HepG2 (cell line): ENCODE results near the gene WTAP. TPM values are rescaled to one million over a fixed set of nuclear protein-coding genes. Genes with fewer than 3 reads are reported as not detected.
A peak's percentile ranks its signal among the peaks of the same experiment; 100 is the strongest.
"Not testable (repeated sequence)": the region's sequence is repeated elsewhere in the genome, so short reads cannot be mapped to it uniquely, and the experiment has no call there.

Experiments
- ATAC-seq: fragments of 200-7000 bp; cut with Tn5 transposase; 3 replicates; pipeline ENCODE4 v1.9.1; 2020; ENCODE audit warnings: mild to moderate bottlenecking, moderate library complexity
- BruUV-seq: library from RNA; stranded (reverse); fragments of 400-500 nt; replicated peaks from 2 replicates; lab custom pipeline; 2021; lab: Mats Ljungman, UMichigan
- CTCF ChIA-PET: fragments of 300-600 bp; formaldehyde crosslinking; extraction: SDS; loops from one replicate; lab custom pipeline; 2021; ENCODE audit warnings: low total read pairs, inconsistent platforms, low intra/inter-chr PET ratio; lab: Yijun Ruan, JAX
- POLR2A ChIA-PET: fragments of 350-600 bp; sonication (Branson Sonifier 250); formaldehyde crosslinking; loops from one replicate; lab custom pipeline; 2020; ENCODE audit warnings: antibody characterized with exemption, inconsistent platforms; lab: Yijun Ruan, JAX
- DNase-seq: peaks from one replicate; pipeline ENCODE4 v3.0.0-alpha.2; 2015; ENCODE audit warnings: low spot score
- FAIRE-seq: peaks from 3 replicates; lab custom pipeline; 2011; peaks lifted over from hg19 to GRCh38; lab: Jason Lieb, UNC
- H2AFZ ChIP-seq: one replicate; pipeline ENCODE4 v1.6.1; 2011; ENCODE audit warnings: low read length, inconsistent platforms
- H3K27ac ChIP-seq: fragments of 300-600 bp; 3 replicates; pipeline ENCODE4 v1.8.0; 2011; ENCODE audit warnings: mixed run types, mild to moderate bottlenecking, mixed read lengths, low read length, inconsistent platforms; ENCODE audit not compliant: insufficient read depth; ENCODE audit errors: extremely low read length
- H3K27me3 ChIP-seq, 2 experiments: fragments of 200-600 bp in 1 of 2; 2 replicates in 1 of 2; 3 replicates in 1 of 2; pipeline versions ENCODE4 v1.6.0 to v1.8.0; 2011; ENCODE audit warnings: low read length in 2 of 2, mild to moderate bottlenecking in 2 of 2, moderate library complexity in 2 of 2, inconsistent platforms in 1 of 2; ENCODE audit not compliant: insufficient read depth in 2 of 2, control insufficient read depth in 1 of 2
- H3K36me3 ChIP-seq, 2 experiments: fragments of 200-600 bp in 1 of 2; replicated peaks in 1 of 2; 2 replicates in 1 of 2; 3 replicates in 1 of 2; pipeline versions ENCODE4 v1.5.1 to v1.8.0; 2011; ENCODE audit warnings: low read length in 2 of 2, inconsistent platforms in 1 of 2; ENCODE audit not compliant: insufficient read depth in 2 of 2, control insufficient read depth in 1 of 2
- H3K4me1 ChIP-seq: 2 replicates; pipeline ENCODE4 v1.5.1; 2012; ENCODE audit warnings: low read length, inconsistent platforms; ENCODE audit not compliant: insufficient read depth
- H3K4me2 ChIP-seq: 2 replicates; pipeline ENCODE4 v1.6.0; 2011; ENCODE audit warnings: low read depth, low read length, inconsistent platforms
- H3K4me3 ChIP-seq, 3 experiments: fragments of 200-600 bp in 1 of 3; sonication (generic), shearing (Covaris generic) in 1 of 3; replicated peaks in 1 of 3; 2 replicates each; pipeline ENCODE4 v1.5.1; 2011 to 2016; ENCODE audit warnings: low read length in 3 of 3, inconsistent platforms in 2 of 3, low read depth in 2 of 3, mild to moderate bottlenecking in 2 of 3, control low read depth in 1 of 3, mixed read lengths in 1 of 3; ENCODE audit not compliant: insufficient read depth in 1 of 3
- H3K79me2 ChIP-seq: one replicate; pipeline ENCODE4 v1.6.1; 2011; ENCODE audit warnings: low read length, inconsistent platforms; ENCODE audit not compliant: insufficient read depth
- H3K9ac ChIP-seq: 2 replicates; pipeline ENCODE4 v1.6.0; 2011; ENCODE audit warnings: mild to moderate bottlenecking, low read depth, low read length, inconsistent platforms; ENCODE audit not compliant: insufficient read depth
- H3K9me3 ChIP-seq: 2 replicates; pipeline ENCODE4 v1.5.1; 2012; ENCODE audit warnings: mild to moderate bottlenecking, low read length
- H4K20me1 ChIP-seq: 2 replicates; pipeline ENCODE4 v1.6.0; 2011; ENCODE audit warnings: inconsistent platforms, mild to moderate bottlenecking, low read length, moderate library complexity; ENCODE audit not compliant: insufficient read depth
- EED ChIP-seq: sonication (generic); formaldehyde crosslinking; IDR thresholded peaks from 2 replicates; pipeline ENCODE4 v1.5.0; 2020; ENCODE audit warnings: mild to moderate bottlenecking, missing genetic modification reagents
- LCORL ChIP-seq, 2 experiments: fragments of 450-650 bp in 1 of 2; sonication (generic) in 1 of 2; formaldehyde crosslinking in 1 of 2; IDR thresholded peaks; 2 replicates each; pipeline versions ENCODE4 v1.5.0 to v1.6.1; 2017 to 2020; ENCODE audit warnings: antibody characterized with exemption in 1 of 2, missing genetic modification reagents in 1 of 2
- PRDM15 ChIP-seq: sonication (generic); formaldehyde crosslinking; IDR thresholded peaks from 2 replicates; pipeline ENCODE4 v1.4.0; 2020; ENCODE audit warnings: missing genetic modification reagents
- SALL2 ChIP-seq: sonication (generic); formaldehyde crosslinking; IDR thresholded peaks from 2 replicates; pipeline ENCODE4 v1.8.1; 2023; ENCODE audit warnings: mild to moderate bottlenecking, missing genetic modification reagents, inconsistent platforms
- SOX6 ChIP-seq, 2 experiments: fragments of 450-650 bp in 1 of 2; sonication (generic) in 1 of 2; formaldehyde crosslinking in 1 of 2; IDR thresholded peaks; 2 replicates each; pipeline versions ENCODE4 v1.4.0 to v1.6.1; 2017 to 2020; ENCODE audit warnings: antibody characterized with exemption in 1 of 2, mild to moderate bottlenecking in 1 of 2, missing genetic modification reagents in 1 of 2
- ZNF558 ChIP-seq: sonication (generic); formaldehyde crosslinking; IDR thresholded peaks from 2 replicates; pipeline ENCODE4 v1.9.0; 2022; ENCODE audit warnings: mild to moderate bottlenecking, missing genetic modification reagents, borderline replicate concordance
- WGBS: methylation state at CpG from one replicate; pipeline ENCODE4 v1.1.6; 2017; ENCODE audit warnings: low lambda C conversion rate; 5-methylcytosine and 5-hydroxymethylcytosine counted together
- in situ Hi-C: cut with HindIII; loops from 2 replicates; pipeline ENCODE4 v1.10.0; 2017; ENCODE audit warnings: low pct_unique_long_range_greater_than_20kb; ENCODE audit not compliant: extremely low pct_ligation_motif_present
- intact Hi-C: fragments of 100-400 bp; cut with micrococcal nuclease; formaldehyde crosslinking; loops from one replicate; pipeline ENCODE4 v1.10.0; 2022; ENCODE audit not compliant: unreplicated experiment
- polyA plus RNA-seq, 8 experiments: library from polyadenylated mRNA; depleted of rRNA in 3 of 8; stranded (reverse) in 7 of 8; unstranded in 1 of 8; fragments of >200 nt; fragmentation: Illumina TruSeq in 4 of 8; extraction: Trizol in 4 of 8; gene quantifications; 2 replicates each; pipeline versions ENCODE4 v1.2.1 to v1.2.3, GENCODE V29; 2011 to 2016; ENCODE audit warnings: low read depth in 4 of 8, missing spikeins in 1 of 8, mixed read lengths in 1 of 8; ENCODE audit not compliant: insufficient read depth in 1 of 8
- total RNA-seq, 5 experiments: library from RNA; depleted of rRNA; stranded (reverse); fragments of >200 nt; fragmentation: Illumina TruSeq; extraction: Trizol; gene quantifications; 2 replicates each; pipeline ENCODE4 v1.2.3, GENCODE V29; 2016; ENCODE audit warnings: low read depth in 1 of 5

Gene WTAP
- total and polyA plus RNA-seq, 2 of the 13 experiments (the other 11 are each of a cell fraction or from before 2014, with no cell fraction given), result 31.6 to 167 TPM

GRCh38 chr6:159790956-159791598 is 63.8 kb downstream of the WTAP start (continued):
- TF ChIP-seq LCORL (IDR thresholded peaks at IDR 0.05), result no peak
- TF ChIP-seq LCORL (CRISPR knock-in tag; IDR thresholded peaks at IDR 0.05), result peak; percentile 45; the same call in 1 of the 2 replicates
- no peak for TF ChIP-seq PRDM15
- TF ChIP-seq EED, result 0 out of 2 replicates have a peak, but pooled peaks have one; percentile 7
- no peak for TF ChIP-seq ZNF558
- TF ChIP-seq SALL2 (CRISPR knock-in tag), result no peak

- intact Hi-C loops (loop anchor here (5.0 kb wide), 1 partner anchor 47 kb away; no protein-coding TSS in a partner anchor), in situ Hi-C loops (loop anchor here (5.0 kb wide), 1 partner anchor 103 kb away; the partner anchor contains the start of gene SOD2)
- POLR2A ChIA-PET; H3K27me3 ChIP-seq; CTCF ChIA-PET; H3K9me3 ChIP-seq; H3K4me2 ChIP-seq; BruUV-seq; ATAC-seq; FAIRE-seq; H3K4me3 ChIP-seq; DNase-seq; H3K9ac ChIP-seq; H2AFZ ChIP-seq; H4K20me1 ChIP-seq; TF ChIP-seq SOX6 (IDR thresholded peaks at IDR 0.05): not testable (repeated sequence)
- peak; percentile 54; the same call in 1 of the 2 replicates for TF ChIP-seq SOX6 (CRISPR knock-in tag; IDR thresholded peaks at IDR 0.05)
- peak overlapping the region; percentile 7 for H3K27ac ChIP-seq
- H3K79me2 ChIP-seq, result peaks cover 37% of the 10 kb centered on the region
- WGBS, result 65% methylated on average over 8 of the region's 8 CpGs
- peaks cover 11 to 27% of the 10 kb centered on the region in 2 experiments for H3K36me3 ChIP-seq
- peaks cover 45% of the 10 kb centered on the region for H3K4me1 ChIP-seq
Observed at GRCh38 chr6:159794976-159795375, 67.7 kb downstream of the WTAP start.
